GM12875 (cell line): ENCODE results near the gene MPP1.
"Not testable (repeated sequence)": the region's sequence is repeated elsewhere in the genome, so short reads cannot be mapped to it uniquely, and the experiment has no call there.

Source experiments
- H3K4me3 ChIP-seq: one replicate; pipeline ENCODE4 v1.5.1; 2011; ENCODE audit warnings: low read depth, low read length, control low read depth
- TF ChIP-seq, protein P1 (sequence below): IDR thresholded peaks from 2 replicates; pipeline ENCODE4 v1.5.1; 2011; ENCODE audit warnings: low read depth, mild to moderate bottlenecking, control low read depth, inconsistent platforms, low read length, moderate library complexity, borderline replicate concordance; ENCODE audit not compliant: insufficient read depth

Gene MPP1

DNA sequence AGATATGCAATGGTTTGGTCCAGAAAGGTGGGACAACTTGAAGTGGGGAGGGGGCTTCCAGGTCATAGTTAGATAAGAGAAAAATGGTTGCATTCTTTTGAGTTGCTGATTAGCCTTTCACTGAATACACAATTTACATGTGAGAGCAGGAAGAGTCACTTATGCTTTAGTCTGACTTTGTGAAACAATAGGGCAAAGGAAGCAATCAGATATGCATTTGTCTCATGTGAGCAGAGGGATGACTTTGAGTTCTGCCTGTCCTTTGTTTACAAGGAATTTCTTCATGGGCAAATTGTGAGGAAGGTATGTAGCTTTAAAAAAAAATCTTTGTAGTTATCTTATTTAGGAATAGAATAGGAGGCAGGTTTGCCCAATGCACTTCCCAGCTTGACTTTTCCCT is 16.2 kb upstream of the MPP1 start:
- H3K4me3 ChIP-seq: no peak overlapping the region
- TF ChIP-seq, protein P1, sequence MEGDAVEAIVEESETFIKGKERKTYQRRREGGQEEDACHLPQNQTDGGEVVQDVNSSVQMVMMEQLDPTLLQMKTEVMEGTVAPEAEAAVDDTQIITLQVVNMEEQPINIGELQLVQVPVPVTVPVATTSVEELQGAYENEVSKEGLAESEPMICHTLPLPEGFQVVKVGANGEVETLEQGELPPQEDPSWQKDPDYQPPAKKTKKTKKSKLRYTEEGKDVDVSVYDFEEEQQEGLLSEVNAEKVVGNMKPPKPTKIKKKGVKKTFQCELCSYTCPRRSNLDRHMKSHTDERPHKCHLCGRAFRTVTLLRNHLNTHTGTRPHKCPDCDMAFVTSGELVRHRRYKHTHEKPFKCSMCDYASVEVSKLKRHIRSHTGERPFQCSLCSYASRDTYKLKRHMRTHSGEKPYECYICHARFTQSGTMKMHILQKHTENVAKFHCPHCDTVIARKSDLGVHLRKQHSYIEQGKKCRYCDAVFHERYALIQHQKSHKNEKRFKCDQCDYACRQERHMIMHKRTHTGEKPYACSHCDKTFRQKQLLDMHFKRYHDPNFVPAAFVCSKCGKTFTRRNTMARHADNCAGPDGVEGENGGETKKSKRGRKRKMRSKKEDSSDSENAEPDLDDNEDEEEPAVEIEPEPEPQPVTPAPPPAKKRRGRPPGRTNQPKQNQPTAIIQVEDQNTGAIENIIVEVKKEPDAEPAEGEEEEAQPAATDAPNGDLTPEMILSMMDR: no peak

DNA sequence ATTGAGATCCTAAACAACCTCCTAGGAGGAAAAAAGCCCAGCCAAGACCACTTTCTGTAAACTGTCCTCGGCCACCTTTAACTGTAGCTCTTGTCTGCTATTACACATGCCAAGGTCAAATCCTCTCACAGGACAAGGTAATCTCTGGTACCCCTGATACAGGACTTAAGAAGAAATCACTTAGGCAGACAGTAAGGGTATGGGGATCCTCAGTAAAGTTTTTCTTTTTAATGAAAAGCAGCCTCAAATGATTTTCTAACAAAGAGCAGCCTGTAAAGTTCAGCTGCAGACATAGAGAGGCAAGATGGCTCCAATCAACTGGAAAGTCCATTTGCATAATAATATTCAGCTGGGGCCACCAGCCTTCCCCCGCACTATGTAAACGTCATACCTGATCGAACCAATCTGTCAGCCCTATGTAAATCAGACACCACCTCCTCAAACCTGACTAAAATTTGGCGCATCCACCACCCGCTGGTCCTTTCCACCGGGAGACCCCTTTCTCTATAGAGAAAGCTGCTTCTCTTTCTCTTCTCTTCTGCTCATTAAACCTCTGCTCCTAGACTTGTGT is 14.6 kb upstream of the MPP1 start:
- no peak overlapping the region for H3K4me3 ChIP-seq
- TF ChIP-seq, protein P1: no peak

DNA sequence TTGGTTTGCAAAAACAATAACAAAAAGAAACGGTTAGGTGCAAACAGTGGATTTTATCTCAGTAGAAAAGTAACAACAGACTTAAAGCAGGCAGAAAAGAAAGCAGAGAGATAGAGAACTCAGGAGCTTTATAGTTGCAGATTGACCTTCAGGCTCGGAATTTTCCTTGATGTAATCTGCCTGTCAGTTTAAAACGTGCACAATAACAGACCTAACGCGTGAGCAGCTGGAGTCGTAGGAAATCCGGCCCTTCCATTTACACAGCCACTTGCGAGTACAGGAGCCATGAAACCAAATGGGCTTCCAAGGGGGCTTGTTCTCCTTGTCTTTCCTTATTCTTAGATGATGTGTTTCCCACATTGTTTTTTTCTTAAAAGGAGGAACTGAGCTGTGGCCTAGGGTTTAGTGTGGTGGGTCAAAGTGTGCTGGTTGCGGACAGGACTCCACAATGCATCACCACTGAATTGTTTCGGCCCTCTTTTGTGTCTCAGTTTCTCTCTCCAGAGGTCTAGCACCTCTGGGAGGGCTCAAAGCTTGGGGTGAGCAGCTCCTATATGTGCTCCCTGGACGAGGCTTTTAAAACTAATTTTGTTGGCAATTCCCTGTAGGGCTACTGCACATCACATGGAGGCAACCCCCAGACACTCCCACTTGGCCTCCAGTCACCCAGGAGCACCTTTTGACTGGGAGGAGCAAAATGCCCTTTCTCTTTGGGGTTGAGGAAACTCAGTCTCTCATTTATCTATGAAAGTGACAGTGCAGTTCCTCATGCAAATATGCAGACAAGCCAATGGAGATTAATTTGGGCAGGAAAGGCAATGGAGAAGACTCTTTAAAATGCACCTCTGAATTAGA is 13.9 kb upstream of the MPP1 start:
- TF ChIP-seq, protein P1: no peak
- H3K4me3 ChIP-seq: no peak overlapping the region

DNA sequence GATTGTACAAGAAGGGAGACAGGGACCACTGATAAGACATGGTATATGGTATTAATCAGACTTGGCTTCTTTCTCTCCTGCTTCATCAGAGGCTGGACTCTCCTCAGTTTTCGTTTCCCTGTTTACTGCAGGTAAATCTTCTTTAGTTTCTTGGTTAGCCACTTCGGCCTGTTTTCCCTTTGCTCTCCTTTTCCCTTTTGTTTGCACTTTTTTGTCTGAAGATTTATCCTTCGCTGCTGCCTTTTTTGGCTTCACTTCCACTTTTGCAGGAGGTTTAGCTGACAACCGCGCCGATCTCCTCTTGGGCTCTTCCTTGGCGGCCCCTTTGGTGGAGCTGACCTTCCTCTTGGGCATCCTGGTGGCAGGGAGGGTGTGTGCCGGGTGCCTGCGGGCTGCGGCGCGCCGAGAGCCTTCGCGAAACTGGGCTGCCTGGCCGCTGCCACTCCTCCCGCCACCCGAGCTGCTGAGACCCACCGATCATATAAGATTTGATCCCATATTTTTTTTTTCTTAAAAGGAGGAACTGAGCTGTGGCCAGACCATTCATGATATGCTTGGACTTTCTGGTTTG is 11.8 kb upstream of the MPP1 start:
- not testable (repeated sequence) for H3K4me3 ChIP-seq

DNA sequence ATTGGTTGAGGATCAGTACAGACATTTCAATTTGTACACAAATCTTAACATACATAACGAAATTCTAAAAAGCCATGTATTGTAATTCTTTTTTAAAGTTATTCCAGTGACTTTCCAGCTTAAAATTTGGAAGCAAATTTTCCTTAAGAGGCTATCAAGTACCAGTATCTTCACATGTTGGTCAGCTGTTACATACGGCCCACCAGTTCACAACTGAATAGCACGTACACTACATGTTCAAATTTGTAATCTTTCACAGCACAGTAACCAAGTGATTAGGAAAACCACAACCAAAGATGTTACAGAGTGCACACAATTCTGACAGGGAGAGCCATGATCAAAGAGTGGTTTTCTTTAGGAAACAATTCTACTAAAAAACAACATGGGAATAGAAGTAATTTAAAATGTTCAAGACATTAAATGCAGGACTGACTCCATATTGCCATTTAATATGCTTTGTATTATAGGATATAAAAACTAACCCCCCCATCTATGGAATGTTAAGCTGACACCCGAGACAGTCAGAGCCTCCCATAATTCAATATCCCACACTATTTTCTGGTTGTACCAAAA is 11.1 kb upstream of the MPP1 start:
- not testable (repeated sequence) for H3K4me3 ChIP-seq

DNA sequence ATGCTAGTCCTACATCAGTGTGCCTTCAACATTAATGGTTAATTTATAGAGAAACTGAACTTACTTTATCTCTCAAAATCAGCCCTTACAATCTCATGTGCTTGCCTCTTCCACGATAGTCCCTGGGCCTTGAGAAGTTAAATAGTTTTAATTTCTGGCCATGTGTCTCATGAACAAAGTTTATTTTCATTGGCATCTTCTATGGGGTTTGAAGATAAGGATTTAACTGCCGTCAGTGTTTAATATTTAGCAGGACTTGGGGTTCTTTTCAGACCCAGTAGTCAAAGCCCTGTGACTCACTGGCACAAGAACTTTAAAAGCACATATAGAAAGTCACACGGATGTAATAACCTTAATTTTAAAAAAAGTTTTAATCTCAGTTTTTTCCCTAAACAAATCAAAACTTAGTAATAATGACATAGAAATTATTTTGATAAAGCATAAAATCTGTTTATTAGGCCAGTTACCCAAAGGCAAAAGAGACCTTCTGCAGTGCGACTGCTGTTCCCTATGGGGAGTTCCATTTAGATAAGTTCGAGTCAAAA is 10.1 kb upstream of the MPP1 start:
- TF ChIP-seq, protein P1: no peak
- no peak overlapping the region for H3K4me3 ChIP-seq

DNA sequence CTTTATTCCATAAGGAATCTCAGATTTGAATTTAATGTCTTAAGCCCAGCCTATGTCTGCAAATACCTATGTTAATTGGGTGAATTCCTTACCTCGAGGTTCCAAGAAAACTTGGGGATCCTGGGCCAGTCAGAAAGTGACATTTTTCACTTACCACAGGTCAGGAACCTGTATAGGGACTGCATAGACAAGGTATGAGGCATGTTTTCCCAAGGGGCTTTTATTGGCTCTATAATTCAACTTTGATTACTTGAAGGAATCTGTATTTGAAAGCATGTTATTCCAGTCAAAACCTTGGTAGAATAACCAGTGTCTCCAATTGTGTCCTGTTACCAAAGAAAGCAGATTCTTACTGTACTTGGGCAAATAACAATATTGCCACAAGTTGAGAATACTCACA is 8.5 kb upstream of the MPP1 start:
- H3K4me3 ChIP-seq: no peak overlapping the region

More for the DNA sequence above, 8.5 kb upstream of the MPP1 start:
- TF ChIP-seq, protein P1: no peak
